HCT116 (cell line): ENCODE data around the gene NFIA. TPM values are rescaled to one million over a fixed set of nuclear protein-coding genes. Genes with fewer than 3 reads are reported as not detected.

Source experiments
- ATAC-seq: fragments of 200-7000 bp; cut with Tn5 transposase; 2 replicates; pipeline ENCODE4 v1.9.1; 2020; ENCODE audit warnings: mild to moderate bottlenecking, moderate library complexity
- BruUV-seq: library from RNA; stranded (reverse); fragments of 400-500 nt; replicated peaks from 2 replicates; lab custom pipeline; 2021; lab: Mats Ljungman, UMichigan
- CTCF ChIA-PET: fragments of 300-600 bp; sonication (Branson Sonifier 250); formaldehyde crosslinking; loops from one replicate; lab custom pipeline; 2021; ENCODE audit warnings: antibody characterized with exemption; lab: Charles Lee
- POLR2A ChIA-PET: fragments of 300-600, 350-600 bp; sonication (Branson Sonifier 250); formaldehyde crosslinking; loops from one replicate; lab custom pipeline; 2021; ENCODE audit warnings: antibody characterized with exemption; lab: Charles Lee
- RAD21 ChIA-PET, 2 experiments: fragments of 300-600 bp; sonication (Branson Sonifier 250); formaldehyde crosslinking; loops; one replicate each; lab custom pipeline; 2023; ENCODE audit warnings: low total read pairs in 2 of 2; ENCODE audit not compliant: uncharacterized antibody in 2 of 2, unreplicated experiment in 2 of 2, low non-redundant PET in 1 of 2; lab: Charles Lee
- DNase-seq: peaks from one replicate; pipeline ENCODE4 v3.0.0-alpha.2; 2010; ENCODE audit warnings: low read depth, low spot score
- H2AFZ ChIP-seq: fragments of 200-600 bp; shearing (Covaris generic), sonication (generic); 2 replicates; pipeline ENCODE4 v1.6.1; 2017; ENCODE audit warnings: low read depth, mixed run types, mixed read lengths, antibody characterized with exemption, low read length; ENCODE audit not compliant: poor library complexity, severe bottlenecking
- H3K27ac ChIP-seq: 2 replicates; pipeline ENCODE4 v1.5.1; 2012; ENCODE audit warnings: low read depth, low read length
- H3K27me3 ChIP-seq: fragments of 200-600 bp; sonication (generic); 2 replicates; pipeline ENCODE4 v1.6.1; 2016; ENCODE audit warnings: mixed run types, low read length, mixed read lengths; ENCODE audit not compliant: insufficient read depth
- H3K36me3 ChIP-seq, 2 experiments: fragments of 200-500 bp in 1 of 2; fragments of 200-600 bp in 1 of 2; sonication (Bioruptor generic) in 1 of 2; sonication (generic) in 1 of 2; 2 replicates each; pipeline versions ENCODE4 v1.5.1 to v1.6.1; 2014 to 2016; ENCODE audit warnings: low read length in 2 of 2, inconsistent platforms in 1 of 2, mixed read lengths in 1 of 2, mixed run types in 1 of 2; ENCODE audit not compliant: insufficient read depth in 2 of 2, control insufficient read depth in 1 of 2
- H3K4me1 ChIP-seq, 2 experiments: fragments of 200-600 bp in 1 of 2; sonication (generic) in 1 of 2; 2 replicates each; pipeline versions ENCODE4 v1.5.1 to v1.6.1; 2012 to 2017; ENCODE audit warnings: low read length in 2 of 2, inconsistent platforms in 1 of 2, mild to moderate bottlenecking in 1 of 2, mixed read lengths in 1 of 2, mixed run types in 1 of 2, moderate library complexity in 1 of 2; ENCODE audit not compliant: insufficient read depth in 2 of 2, control insufficient read depth in 1 of 2
- H3K4me2 ChIP-seq: fragments of 200-600 bp; sonication (generic); 2 replicates; pipeline ENCODE4 v1.6.1; 2017; ENCODE audit warnings: mixed run types, low read length, mixed read lengths
- H3K4me3 ChIP-seq, 2 experiments: fragments of 200-600 bp in 1 of 2; sonication (generic) in 1 of 2; replicated peaks in 1 of 2; 2 replicates each; pipeline ENCODE4 v1.5.1; 2011 to 2016; ENCODE audit warnings: low read length in 2 of 2, control low read depth in 1 of 2, low read depth in 1 of 2, mild to moderate bottlenecking in 1 of 2, mixed read lengths in 1 of 2, mixed run types in 1 of 2
- H3K79me2 ChIP-seq: fragments of 200-600 bp; sonication (generic); 2 replicates; pipeline ENCODE4 v1.6.1; 2017; ENCODE audit warnings: mild to moderate bottlenecking, mixed run types, low read length, moderate library complexity, mixed read lengths; ENCODE audit not compliant: insufficient read depth
- H3K9ac ChIP-seq: fragments of 200-600 bp; sonication (generic); 2 replicates; pipeline ENCODE4 v1.6.1; 2016; ENCODE audit warnings: low read length, mixed read lengths
- H3K9me2 ChIP-seq: fragments of 200-600 bp; sonication (generic), shearing (Covaris generic); 2 replicates; pipeline ENCODE4 v1.6.1; 2017; ENCODE audit warnings: mixed run types, mild to moderate bottlenecking, moderate library complexity; ENCODE audit not compliant: insufficient read depth
- H3K9me3 ChIP-seq, 2 experiments: fragments of 200-500 bp in 1 of 2; fragments of 200-600 bp in 1 of 2; sonication (Bioruptor generic) in 1 of 2; sonication (generic) in 1 of 2; 2 replicates each; pipeline ENCODE4 v1.6.1; 2014 to 2017; ENCODE audit warnings: low read length in 2 of 2, mixed read lengths in 2 of 2, inconsistent platforms in 1 of 2, low read depth in 1 of 2, mild to moderate bottlenecking in 1 of 2, mixed run types in 1 of 2, moderate library complexity in 1 of 2; ENCODE audit not compliant: control insufficient read depth in 1 of 2, insufficient read depth in 1 of 2
- H4K20me1 ChIP-seq: fragments of 200-600 bp; sonication (generic), shearing (Covaris generic); 2 replicates; pipeline ENCODE4 v1.6.1; 2017; ENCODE audit warnings: mixed run types, mild to moderate bottlenecking, moderate library complexity; ENCODE audit not compliant: insufficient read depth
- CBX3 ChIP-seq: IDR thresholded peaks from 2 replicates; pipeline ENCODE4 v1.6.1; 2012; ENCODE audit warnings: low read depth
- EGR1 ChIP-seq: IDR thresholded peaks from 2 replicates; pipeline ENCODE4 v1.6.1; 2012; ENCODE audit warnings: low read depth
- EZH2 ChIP-seq: fragments of 200-600 bp; sonication (generic); IDR thresholded peaks from 2 replicates; pipeline ENCODE4 v1.6.1; 2017; ENCODE audit warnings: antibody characterized with exemption, mixed run types
- FOSL1 ChIP-seq: IDR thresholded peaks from 2 replicates; pipeline ENCODE4 v1.6.1; 2012; ENCODE audit warnings: low read depth
- POLR2A ChIP-seq: IDR thresholded peaks from 2 replicates; pipeline ENCODE4 v1.7.0; 2011; ENCODE audit warnings: borderline replicate concordance; ENCODE audit not compliant: insufficient read depth, insufficient read length; ENCODE audit errors: extremely low read depth
- POLR2AphosphoS5 ChIP-seq: IDR thresholded peaks from 2 replicates; pipeline ENCODE4 v1.6.1; 2011; ENCODE audit warnings: mild to moderate bottlenecking, low read depth, low read length, moderate library complexity
- RAD21 ChIP-seq: IDR thresholded peaks from 2 replicates; pipeline ENCODE4 v1.6.1; 2012; ENCODE audit warnings: low read depth, mild to moderate bottlenecking
- SIN3A ChIP-seq: IDR thresholded peaks from 2 replicates; pipeline ENCODE4 v1.6.1; 2012; ENCODE audit warnings: low read depth
- SP1 ChIP-seq: IDR thresholded peaks from 2 replicates; pipeline ENCODE4 v1.6.1; 2012; ENCODE audit warnings: low read depth
- TCF7L2 ChIP-seq: IDR thresholded peaks from 2 replicates; pipeline ENCODE4 v1.7.0; 2011; ENCODE audit warnings: borderline replicate concordance, inconsistent platforms; ENCODE audit not compliant: insufficient read depth, insufficient read length; ENCODE audit errors: extremely low read depth
- YY1 ChIP-seq: IDR thresholded peaks from 2 replicates; pipeline ENCODE4 v1.6.1; 2011; ENCODE audit warnings: low read length, low read depth, moderate library complexity, mild to moderate bottlenecking; ENCODE audit not compliant: insufficient replicate concordance; ENCODE audit errors: extremely low read depth
- ZFX ChIP-seq: fragments of 450-650 bp; IDR thresholded peaks from 2 replicates; pipeline ENCODE4 v1.6.1; 2017
- intact Hi-C: fragments of 100-400 bp; cut with micrococcal nuclease; formaldehyde crosslinking; loops from 2 replicates; pipeline ENCODE4 v1.10.0; 2022
- total RNA-seq: library from RNA; stranded (reverse); gene quantifications from one replicate; pipeline ENCODE4 v1.2.1, GENCODE V29; 2021; ENCODE audit not compliant: unreplicated experiment
- TF ChIP-seq, protein P1 (sequence below), 3 experiments: fragments of 200-600 bp in 1 of 3; sonication (generic) in 1 of 3; IDR thresholded peaks in 2 of 3; conservative IDR thresholded peaks in 1 of 3; 2 replicates each; pipeline ENCODE4 v1.5.1; 2012 to 2017; ENCODE audit warnings: low read depth in 2 of 3, low read length in 2 of 3, antibody characterized with exemption in 1 of 3, borderline replicate concordance in 1 of 3, control low read depth in 1 of 3, mild to moderate bottlenecking in 1 of 3, mixed read lengths in 1 of 3, mixed run types in 1 of 3, moderate library complexity in 1 of 3; ENCODE audit not compliant: insufficient read depth in 1 of 3
- TF ChIP-seq, protein P2 (sequence below): IDR thresholded peaks from 2 replicates; pipeline ENCODE4 v1.6.1; 2012; ENCODE audit warnings: low read depth
- TF ChIP-seq, protein P3 (sequence below): IDR thresholded peaks from 2 replicates; pipeline ENCODE4 v1.6.1; 2011; ENCODE audit warnings: mild to moderate bottlenecking, low read length, moderate library complexity; ENCODE audit not compliant: insufficient replicate concordance; ENCODE audit errors: extremely low read depth
- TF ChIP-seq, protein P4 (sequence below): IDR thresholded peaks from 2 replicates; pipeline ENCODE4 v1.6.1; 2012
- TF ChIP-seq, protein P5 (sequence below): IDR thresholded peaks from 2 replicates; pipeline ENCODE4 v1.6.1; 2012

Gene NFIA
- total RNA-seq, 1 experiment from 2014 or later = 17.2 TPM

DNA sequence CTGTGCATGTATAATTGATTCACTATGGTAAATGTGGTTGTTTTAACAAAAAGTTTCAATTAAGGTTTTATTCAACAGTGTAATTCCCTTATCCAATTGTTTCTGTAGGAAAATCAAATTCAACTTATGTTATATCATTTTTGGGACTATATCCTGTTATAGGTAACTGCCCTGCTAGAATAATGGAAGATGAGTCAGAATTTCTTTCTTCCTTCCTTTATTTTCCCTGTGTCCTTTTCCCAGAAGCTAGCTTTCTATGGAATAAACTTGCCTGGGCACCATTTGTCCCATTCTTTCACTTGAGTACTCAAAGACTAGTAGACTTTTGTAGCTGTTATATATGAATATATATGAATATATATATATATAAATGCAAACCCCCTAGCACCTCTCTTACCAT lies 341.3 kb downstream of the NFIA start:
- POLR2A ChIA-PET = no interaction called here
- intact Hi-C loops = no loop called here

More for the DNA sequence above, 341.3 kb downstream of the NFIA start:
- RAD21 ChIA-PET = interaction anchor here in 1 of 2 experiments (0.7 kb wide), 1 partner anchor 428 kb away, joined by 4 read pairs; no protein-coding TSS in a partner anchor
- DNase-seq = no peak
- TF ChIP-seq, protein P1, sequence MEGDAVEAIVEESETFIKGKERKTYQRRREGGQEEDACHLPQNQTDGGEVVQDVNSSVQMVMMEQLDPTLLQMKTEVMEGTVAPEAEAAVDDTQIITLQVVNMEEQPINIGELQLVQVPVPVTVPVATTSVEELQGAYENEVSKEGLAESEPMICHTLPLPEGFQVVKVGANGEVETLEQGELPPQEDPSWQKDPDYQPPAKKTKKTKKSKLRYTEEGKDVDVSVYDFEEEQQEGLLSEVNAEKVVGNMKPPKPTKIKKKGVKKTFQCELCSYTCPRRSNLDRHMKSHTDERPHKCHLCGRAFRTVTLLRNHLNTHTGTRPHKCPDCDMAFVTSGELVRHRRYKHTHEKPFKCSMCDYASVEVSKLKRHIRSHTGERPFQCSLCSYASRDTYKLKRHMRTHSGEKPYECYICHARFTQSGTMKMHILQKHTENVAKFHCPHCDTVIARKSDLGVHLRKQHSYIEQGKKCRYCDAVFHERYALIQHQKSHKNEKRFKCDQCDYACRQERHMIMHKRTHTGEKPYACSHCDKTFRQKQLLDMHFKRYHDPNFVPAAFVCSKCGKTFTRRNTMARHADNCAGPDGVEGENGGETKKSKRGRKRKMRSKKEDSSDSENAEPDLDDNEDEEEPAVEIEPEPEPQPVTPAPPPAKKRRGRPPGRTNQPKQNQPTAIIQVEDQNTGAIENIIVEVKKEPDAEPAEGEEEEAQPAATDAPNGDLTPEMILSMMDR (IDR thresholded peaks at IDR 0.05 in 2 of 3, conservative IDR thresholded peaks at IDR 0.05 in 1 of 3; ENCODE audit: borderline replicate concordance in 1 of 3, insufficient read depth in 1 of 3, low read depth in 2 of 3, low read length in 2 of 3) = no peak
- TF ChIP-seq RAD21 (no peak), ZFX (no peak), POLR2A (no peak), EZH2 (no peak), TCF7L2 (no peak), SIN3A (no peak), CBX3 (no peak), SP1 (no peak), POLR2AphosphoS5 (no peak), FOSL1 (no peak), EGR1 (no peak), YY1 (no peak)
- TF ChIP-seq, protein P2, sequence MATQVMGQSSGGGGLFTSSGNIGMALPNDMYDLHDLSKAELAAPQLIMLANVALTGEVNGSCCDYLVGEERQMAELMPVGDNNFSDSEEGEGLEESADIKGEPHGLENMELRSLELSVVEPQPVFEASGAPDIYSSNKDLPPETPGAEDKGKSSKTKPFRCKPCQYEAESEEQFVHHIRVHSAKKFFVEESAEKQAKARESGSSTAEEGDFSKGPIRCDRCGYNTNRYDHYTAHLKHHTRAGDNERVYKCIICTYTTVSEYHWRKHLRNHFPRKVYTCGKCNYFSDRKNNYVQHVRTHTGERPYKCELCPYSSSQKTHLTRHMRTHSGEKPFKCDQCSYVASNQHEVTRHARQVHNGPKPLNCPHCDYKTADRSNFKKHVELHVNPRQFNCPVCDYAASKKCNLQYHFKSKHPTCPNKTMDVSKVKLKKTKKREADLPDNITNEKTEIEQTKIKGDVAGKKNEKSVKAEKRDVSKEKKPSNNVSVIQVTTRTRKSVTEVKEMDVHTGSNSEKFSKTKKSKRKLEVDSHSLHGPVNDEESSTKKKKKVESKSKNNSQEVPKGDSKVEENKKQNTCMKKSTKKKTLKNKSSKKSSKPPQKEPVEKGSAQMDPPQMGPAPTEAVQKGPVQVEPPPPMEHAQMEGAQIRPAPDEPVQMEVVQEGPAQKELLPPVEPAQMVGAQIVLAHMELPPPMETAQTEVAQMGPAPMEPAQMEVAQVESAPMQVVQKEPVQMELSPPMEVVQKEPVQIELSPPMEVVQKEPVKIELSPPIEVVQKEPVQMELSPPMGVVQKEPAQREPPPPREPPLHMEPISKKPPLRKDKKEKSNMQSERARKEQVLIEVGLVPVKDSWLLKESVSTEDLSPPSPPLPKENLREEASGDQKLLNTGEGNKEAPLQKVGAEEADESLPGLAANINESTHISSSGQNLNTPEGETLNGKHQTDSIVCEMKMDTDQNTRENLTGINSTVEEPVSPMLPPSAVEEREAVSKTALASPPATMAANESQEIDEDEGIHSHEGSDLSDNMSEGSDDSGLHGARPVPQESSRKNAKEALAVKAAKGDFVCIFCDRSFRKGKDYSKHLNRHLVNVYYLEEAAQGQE = no peak
- TF ChIP-seq, protein P3, sequence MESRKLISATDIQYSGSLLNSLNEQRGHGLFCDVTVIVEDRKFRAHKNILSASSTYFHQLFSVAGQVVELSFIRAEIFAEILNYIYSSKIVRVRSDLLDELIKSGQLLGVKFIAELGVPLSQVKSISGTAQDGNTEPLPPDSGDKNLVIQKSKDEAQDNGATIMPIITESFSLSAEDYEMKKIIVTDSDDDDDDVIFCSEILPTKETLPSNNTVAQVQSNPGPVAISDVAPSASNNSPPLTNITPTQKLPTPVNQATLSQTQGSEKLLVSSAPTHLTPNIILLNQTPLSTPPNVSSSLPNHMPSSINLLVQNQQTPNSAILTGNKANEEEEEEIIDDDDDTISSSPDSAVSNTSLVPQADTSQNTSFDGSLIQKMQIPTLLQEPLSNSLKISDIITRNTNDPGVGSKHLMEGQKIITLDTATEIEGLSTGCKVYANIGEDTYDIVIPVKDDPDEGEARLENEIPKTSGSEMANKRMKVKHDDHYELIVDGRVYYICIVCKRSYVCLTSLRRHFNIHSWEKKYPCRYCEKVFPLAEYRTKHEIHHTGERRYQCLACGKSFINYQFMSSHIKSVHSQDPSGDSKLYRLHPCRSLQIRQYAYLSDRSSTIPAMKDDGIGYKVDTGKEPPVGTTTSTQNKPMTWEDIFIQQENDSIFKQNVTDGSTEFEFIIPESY = no peak
- TF ChIP-seq, protein P4, sequence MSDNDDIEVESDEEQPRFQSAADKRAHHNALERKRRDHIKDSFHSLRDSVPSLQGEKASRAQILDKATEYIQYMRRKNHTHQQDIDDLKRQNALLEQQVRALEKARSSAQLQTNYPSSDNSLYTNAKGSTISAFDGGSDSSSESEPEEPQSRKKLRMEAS = no peak
- TF ChIP-seq, protein P5, sequence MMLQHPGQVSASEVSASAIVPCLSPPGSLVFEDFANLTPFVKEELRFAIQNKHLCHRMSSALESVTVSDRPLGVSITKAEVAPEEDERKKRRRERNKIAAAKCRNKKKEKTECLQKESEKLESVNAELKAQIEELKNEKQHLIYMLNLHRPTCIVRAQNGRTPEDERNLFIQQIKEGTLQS = no peak
- TF ChIP-seq, all 23 proteins: peak for 0
- H3K4me3 ChIP-seq = no peak overlapping the region
- peaks cover 3 to 6% of the 10 kb centered on the region in 2 experiments; a peak in 2 of 4 replicates for H3K4me1 ChIP-seq
- no peaks in the 10 kb centered on the region for H3K36me3 ChIP-seq
- BruUV-seq = no TSS peak
- H3K4me2 ChIP-seq = no peak overlapping the region
- H3K9me3 ChIP-seq = no peaks in the 10 kb centered on the region
- no peaks in the 10 kb centered on the region for H3K27me3 ChIP-seq
- H3K27ac ChIP-seq = no peak overlapping the region
- ATAC-seq = no peak
- no peaks in the 10 kb centered on the region for H3K79me2 ChIP-seq
- no peaks in the 10 kb centered on the region for H4K20me1 ChIP-seq
- no peak overlapping the region for H3K9ac ChIP-seq
- no peak overlapping the region for H2AFZ ChIP-seq
- no peaks in the 10 kb centered on the region for H3K9me2 ChIP-seq
- CTCF ChIA-PET = no interaction called here
